Suprapubic skin (tissue), 4 donors: ENCODE data around the gene KPNA6. TPM values are rescaled to one million over a fixed set of nuclear protein-coding genes. Genes with fewer than 3 reads are reported as not detected.
A peak's percentile ranks its signal among the peaks of the same experiment; 100 is the strongest.
"Not testable (repeated sequence)": the region's sequence is repeated elsewhere in the genome, so short reads cannot be mapped to it uniquely, and the experiment has no call there.

Experiments used
- DNase-seq, 2 donors: peaks; one replicate each; pipeline ENCODE4 v3.0.0-alpha.2; 2019; ENCODE audit warnings: low spot score in 2 of 2
- H3K27ac ChIP-seq: fragments of 200-600 bp; sonication (generic); one replicate; pipeline ENCODE4 v1.5.1; 2019
- H3K27me3 ChIP-seq: fragments of 200-600 bp; sonication (generic); one replicate; pipeline ENCODE4 v1.5.1; 2019
- H3K36me3 ChIP-seq: fragments of 200-600 bp; sonication (generic); one replicate; pipeline ENCODE4 v1.5.1; 2019
- H3K4me1 ChIP-seq: fragments of 200-600 bp; sonication (generic); one replicate; pipeline ENCODE4 v1.5.1; 2019
- H3K4me3 ChIP-seq: fragments of 200-600 bp; sonication (generic); one replicate; pipeline ENCODE4 v1.5.1; 2019; ENCODE audit warnings: mild to moderate bottlenecking
- H3K9me3 ChIP-seq: fragments of 200-600 bp; sonication (generic); one replicate; pipeline ENCODE4 v1.5.1; 2019
- EP300 ChIP-seq: sonication (generic); formaldehyde crosslinking; IDR thresholded peaks from one replicate; pipeline ENCODE4 v1.6.1; 2017; ENCODE audit warnings: antibody characterized with exemption
- POLR2A ChIP-seq, 2 donors: fragments of 450-650 bp; IDR thresholded peaks; one replicate each; pipeline ENCODE4 v1.6.1; 2017; ENCODE audit warnings: antibody characterized with exemption in 2 of 2, mild to moderate bottlenecking in 2 of 2, moderate library complexity in 2 of 2
- POLR2AphosphoS5 ChIP-seq, 3 donors: sonication (generic); formaldehyde crosslinking; IDR thresholded peaks; one replicate each; pipeline ENCODE4 v1.6.1; 2017; ENCODE audit warnings: antibody characterized with exemption in 3 of 3
- WGBS: methylation state at CpG from one replicate; pipeline ENCODE4 v1.1.5; 2018; 5-methylcytosine and 5-hydroxymethylcytosine counted together
- total RNA-seq, 4 donors: library from RNA; depleted of rRNA; stranded (reverse); fragments of >200 nt; gene quantifications; one replicate each; pipeline ENCODE4 v1.1.0, GENCODE V29; 2016
- TF ChIP-seq, protein P1 (sequence below), 2 donors: fragments of 200-600 bp in 1 of 2; fragments of 450-650 bp in 1 of 2; sonication (generic) in 1 of 2; IDR thresholded peaks; one replicate each; pipeline ENCODE4 v1.5.1; 2016 to 2019; ENCODE audit warnings: antibody characterized with exemption in 2 of 2, mild to moderate bottlenecking in 1 of 2, moderate library complexity in 1 of 2

KPNA6 gene
- total RNA-seq, 4 donors from 2014 or later = 42.4 to 52.3 (median 46.5) TPM

DNA sequence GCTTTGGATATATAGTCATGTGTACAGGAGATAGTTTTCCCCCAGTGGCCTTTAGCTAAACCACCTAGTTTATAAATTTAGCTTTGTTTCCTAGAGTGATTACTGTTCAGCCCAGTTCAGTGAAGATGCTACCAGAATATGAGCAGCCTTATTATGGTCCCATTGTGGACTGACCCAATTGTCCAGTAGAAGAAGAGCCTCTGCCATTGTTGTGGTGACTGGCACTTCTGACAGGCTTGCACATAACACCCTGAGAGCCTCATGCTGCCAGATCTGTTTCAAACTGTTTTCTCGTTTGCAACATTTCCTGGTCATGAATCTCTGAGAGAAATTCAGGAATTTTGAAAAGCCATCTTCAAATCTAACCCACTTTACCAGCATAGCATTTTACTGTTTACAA is 20.6 kb downstream of the KPNA6 start:
- Histone ChIP-seq H3K36me3 (no peaks in the 10 kb centered on the region), H3K9me3 (no peaks in the 10 kb centered on the region), H3K4me1 (peaks cover 14% of the 10 kb centered on the region), H3K27me3 (no peaks in the 10 kb centered on the region), H3K27ac (no peak overlapping the region), H3K4me3 (no peak overlapping the region)
- no peak for DNase-seq
- no peak for TF ChIP-seq POLR2A (IDR thresholded peaks at IDR 0.05)
- TF ChIP-seq EP300 = no peak
- no peak for TF ChIP-seq POLR2AphosphoS5 (IDR thresholded peaks at IDR 0.05)
- 60% methylated on average over 1 of the region's 1 CpG for WGBS

DNA sequence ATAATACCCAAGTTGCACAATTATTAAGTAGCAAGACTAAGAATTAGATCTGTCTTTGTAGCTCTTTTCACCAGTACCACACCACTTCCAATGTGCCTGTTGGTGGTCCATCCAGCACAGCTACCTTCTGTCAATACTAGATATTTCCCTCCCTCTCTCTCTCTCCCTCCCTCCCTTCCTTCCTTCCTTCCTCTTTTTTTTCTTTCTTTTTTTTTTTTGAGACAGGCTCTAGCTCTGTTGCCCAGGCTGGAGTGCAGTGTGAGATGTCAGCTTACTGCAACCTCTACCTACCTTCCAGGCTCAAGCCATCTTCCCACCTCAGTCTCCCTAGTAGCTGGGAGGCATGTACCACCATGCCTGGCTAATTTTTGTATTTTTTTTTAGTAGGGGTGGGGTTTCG is 21.1 kb downstream of the KPNA6 start:
- 79% methylated on average over 1 of the region's 1 CpG for WGBS
- peaks cover 18% of the 10 kb centered on the region for H3K4me1 ChIP-seq

DNA sequence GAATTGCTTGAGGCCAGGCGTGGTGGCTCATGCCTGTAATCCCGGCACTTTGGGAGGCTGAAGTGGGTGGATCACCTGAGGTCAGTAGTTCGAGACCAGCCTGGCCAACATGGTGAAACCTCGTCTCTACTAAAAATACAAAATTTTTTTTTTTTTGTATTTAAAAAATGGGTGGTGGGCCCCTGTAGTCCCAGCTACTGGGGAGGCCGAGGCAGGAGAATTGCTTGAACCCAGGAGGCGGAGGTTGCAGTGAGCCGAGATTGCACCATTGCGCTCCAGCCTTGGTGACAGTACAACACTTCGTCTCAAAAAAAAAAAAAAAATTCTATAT is 26.1 kb downstream of the KPNA6 start:
- 95% methylated on average over 9 of the region's 9 CpGs for WGBS
- not testable (repeated sequence) for DNase-seq, H3K36me3 ChIP-seq, H3K9me3 ChIP-seq, H3K27me3 ChIP-seq, H3K4me3 ChIP-seq
- peaks cover 15% of the 10 kb centered on the region for H3K4me1 ChIP-seq
- peak overlapping the region; percentile 71 for H3K27ac ChIP-seq

More for the DNA sequence above, 21.1 kb downstream of the KPNA6 start:
- Histone ChIP-seq H3K27me3 (no peaks in the 10 kb centered on the region), H3K4me3 (no peak overlapping the region), H3K9me3 (no peaks in the 10 kb centered on the region), H3K27ac (no peak overlapping the region), H3K36me3 (no peaks in the 10 kb centered on the region)
- no peak for DNase-seq
- TF ChIP-seq, protein P1, sequence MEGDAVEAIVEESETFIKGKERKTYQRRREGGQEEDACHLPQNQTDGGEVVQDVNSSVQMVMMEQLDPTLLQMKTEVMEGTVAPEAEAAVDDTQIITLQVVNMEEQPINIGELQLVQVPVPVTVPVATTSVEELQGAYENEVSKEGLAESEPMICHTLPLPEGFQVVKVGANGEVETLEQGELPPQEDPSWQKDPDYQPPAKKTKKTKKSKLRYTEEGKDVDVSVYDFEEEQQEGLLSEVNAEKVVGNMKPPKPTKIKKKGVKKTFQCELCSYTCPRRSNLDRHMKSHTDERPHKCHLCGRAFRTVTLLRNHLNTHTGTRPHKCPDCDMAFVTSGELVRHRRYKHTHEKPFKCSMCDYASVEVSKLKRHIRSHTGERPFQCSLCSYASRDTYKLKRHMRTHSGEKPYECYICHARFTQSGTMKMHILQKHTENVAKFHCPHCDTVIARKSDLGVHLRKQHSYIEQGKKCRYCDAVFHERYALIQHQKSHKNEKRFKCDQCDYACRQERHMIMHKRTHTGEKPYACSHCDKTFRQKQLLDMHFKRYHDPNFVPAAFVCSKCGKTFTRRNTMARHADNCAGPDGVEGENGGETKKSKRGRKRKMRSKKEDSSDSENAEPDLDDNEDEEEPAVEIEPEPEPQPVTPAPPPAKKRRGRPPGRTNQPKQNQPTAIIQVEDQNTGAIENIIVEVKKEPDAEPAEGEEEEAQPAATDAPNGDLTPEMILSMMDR (IDR thresholded peaks at IDR 0.05) = no peak
- no peak for TF ChIP-seq POLR2AphosphoS5 (IDR thresholded peaks at IDR 0.05)
- no peak for TF ChIP-seq POLR2A (IDR thresholded peaks at IDR 0.05)
- TF ChIP-seq EP300 = no peak

DNA sequence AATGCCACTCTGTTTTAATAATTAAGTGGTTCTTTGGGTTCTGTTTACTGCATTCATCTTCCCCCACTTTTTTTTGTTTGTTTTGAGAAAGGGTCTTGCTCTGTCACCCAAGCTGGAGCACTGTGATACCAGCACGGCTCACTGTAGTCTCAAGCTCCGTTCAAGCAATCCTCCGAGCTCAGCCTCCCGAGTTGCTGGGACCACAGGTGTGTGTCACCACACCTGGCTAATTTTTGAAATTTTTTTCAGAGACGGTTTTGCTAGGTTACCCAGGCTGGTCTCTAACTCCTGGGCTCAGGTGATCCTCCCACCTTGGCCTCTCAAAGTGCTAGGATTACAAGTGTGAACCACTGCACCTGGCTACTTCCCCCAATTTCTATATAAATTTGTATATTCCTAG is 29.3 kb downstream of the KPNA6 start:
- TF ChIP-seq POLR2A (IDR thresholded peaks at IDR 0.05) = no peak
- TF ChIP-seq, protein P1 (IDR thresholded peaks at IDR 0.05) = no peak
- no peak for TF ChIP-seq POLR2AphosphoS5 (IDR thresholded peaks at IDR 0.05)
- no peak for TF ChIP-seq EP300
- WGBS = 94% methylated on average over 5 of the region's 5 CpGs

DNA sequence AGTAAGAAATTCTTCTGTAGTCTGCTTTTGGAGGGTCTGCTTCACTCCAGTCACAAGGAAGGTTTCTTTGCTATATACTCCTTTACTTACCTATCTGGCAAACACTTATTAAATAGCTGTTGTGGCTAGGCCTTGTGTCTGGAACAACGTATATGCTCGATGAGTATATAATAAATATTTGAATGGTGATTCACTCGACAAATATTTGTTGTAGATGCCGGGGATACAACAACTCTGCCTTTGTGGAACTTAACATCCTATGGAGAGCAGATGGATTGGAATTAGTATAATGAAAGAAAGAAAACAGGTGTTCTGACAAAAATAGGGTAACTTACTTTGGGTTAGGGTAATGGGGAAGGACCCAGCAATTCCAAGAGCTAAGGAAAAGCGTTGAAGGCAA is 31.1 kb downstream of the KPNA6 start:
- 51% methylated on average over 5 of the region's 5 CpGs for WGBS
- Histone ChIP-seq H3K9me3 (no peaks in the 10 kb centered on the region), H3K36me3 (no peaks in the 10 kb centered on the region), H3K4me3 (no peak overlapping the region), H3K27me3 (no peaks in the 10 kb centered on the region), H3K4me1 (peaks cover 22% of the 10 kb centered on the region), H3K27ac (no peak overlapping the region)
- no peak for DNase-seq
- TF ChIP-seq POLR2AphosphoS5 (IDR thresholded peaks at IDR 0.05) (no peak), EP300 (no peak), POLR2A (IDR thresholded peaks at IDR 0.05) (no peak)
- TF ChIP-seq, protein P1 (IDR thresholded peaks at IDR 0.05) = no peak

More for the DNA sequence above, 29.3 kb downstream of the KPNA6 start:
- Histone ChIP-seq H3K4me3 (no peak overlapping the region), H3K4me1 (peaks cover 19% of the 10 kb centered on the region), H3K27me3 (no peaks in the 10 kb centered on the region), H3K36me3 (no peaks in the 10 kb centered on the region), H3K9me3 (no peaks in the 10 kb centered on the region), H3K27ac (no peak overlapping the region)
- DNase-seq = no peak

DNA sequence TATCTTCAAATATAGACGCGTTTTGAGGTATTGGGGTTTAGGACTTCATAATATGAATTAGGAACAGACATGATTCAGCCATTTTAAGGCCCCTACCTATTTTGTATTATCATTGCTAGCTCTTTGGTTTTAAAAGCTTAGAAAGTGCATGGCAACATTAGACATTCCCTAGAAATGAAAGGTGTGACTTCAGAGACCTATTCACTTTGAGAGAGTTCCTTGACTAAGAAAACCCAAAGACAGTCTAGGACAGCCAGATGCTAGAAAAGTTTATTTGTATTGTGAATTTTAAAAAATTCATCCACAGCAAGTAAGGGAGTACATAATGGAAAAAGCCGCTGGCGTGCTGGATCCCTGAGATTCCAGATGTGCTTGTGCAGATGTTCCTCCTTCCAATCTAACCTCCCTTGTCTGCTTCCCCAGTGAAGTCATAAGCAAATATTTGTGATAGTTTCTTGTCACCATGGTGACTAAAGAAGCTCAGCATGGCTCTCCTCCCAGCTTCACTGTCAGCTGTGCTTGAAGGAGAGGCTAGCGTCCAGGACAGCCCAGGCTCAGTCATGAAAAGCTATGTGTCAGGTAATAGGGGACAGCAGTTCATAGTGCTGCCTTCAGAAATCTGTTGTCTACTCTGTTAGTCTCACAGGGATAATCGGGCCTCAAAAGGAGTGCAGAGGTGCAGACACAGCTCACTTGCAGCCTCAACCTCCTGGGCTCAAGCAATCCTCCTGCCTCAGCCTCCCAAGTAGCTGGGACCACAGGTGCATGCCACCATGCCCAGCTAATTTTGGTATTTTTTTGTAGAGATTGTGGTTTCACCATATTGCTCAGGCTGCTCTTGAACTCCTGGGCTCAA is 34.8 kb downstream of the KPNA6 start:
- Histone ChIP-seq H3K9me3 (no peaks in the 10 kb centered on the region), H3K4me1 (peaks cover 22% of the 10 kb centered on the region), H3K27ac (peak overlapping the region; percentile 4), H3K4me3 (no peak overlapping the region), H3K36me3 (peaks cover 1% of the 10 kb centered on the region), H3K27me3 (no peaks in the 10 kb centered on the region)
- no peak for TF ChIP-seq POLR2A (IDR thresholded peaks at IDR 0.05)
- no peak for TF ChIP-seq EP300
- TF ChIP-seq, protein P1 (IDR thresholded peaks at IDR 0.05) = no peak
- TF ChIP-seq POLR2AphosphoS5 (IDR thresholded peaks at IDR 0.05) = no peak
- 36% methylated on average over 6 of the region's 6 CpGs for WGBS
- DNase-seq = peak in 1 of 2 donors; percentile 74

DNA sequence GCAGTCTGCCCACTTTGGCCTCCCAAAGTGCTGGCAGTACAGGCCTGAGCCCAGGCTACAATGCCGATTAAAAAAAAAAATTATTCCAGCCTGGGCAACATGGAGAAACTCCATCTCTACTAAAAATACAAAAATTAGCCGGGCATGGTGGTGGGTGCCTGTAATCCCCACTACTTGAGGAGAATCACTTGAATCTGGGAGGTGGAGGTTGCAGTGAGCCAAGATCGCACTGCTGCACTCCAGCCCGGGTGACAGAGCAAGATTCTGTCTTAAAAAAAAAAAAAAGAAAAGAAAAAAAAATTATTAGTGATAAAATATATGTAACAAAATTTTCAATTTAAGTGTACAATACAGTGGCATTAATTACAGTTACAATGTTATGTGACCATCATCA is 35.4 kb downstream of the KPNA6 start:
- 71% methylated on average over 4 of the region's 4 CpGs for WGBS
- not testable (repeated sequence) for H3K9me3 ChIP-seq, H3K27me3 ChIP-seq, H3K4me3 ChIP-seq, H3K27ac ChIP-seq, H3K36me3 ChIP-seq, DNase-seq
- H3K4me1 ChIP-seq = peaks cover 22% of the 10 kb centered on the region
